Transverse colon (tissue), 4 donors: ENCODE measurements around the gene LPIN3. TPM values are rescaled to one million over a fixed set of nuclear protein-coding genes. Genes with fewer than 3 reads are reported as not detected.

Experiments
- DNase-seq: peaks from one replicate; pipeline ENCODE4 v3.0.0-alpha.2; 2019
- H3K27ac ChIP-seq, 4 donors: fragments of 200-600 bp; sonication (generic); 2 replicates each; pipeline ENCODE4 v1.5.1; 2016 to 2018; ENCODE audit warnings: inconsistent platforms in 4 of 4
- H3K27me3 ChIP-seq: fragments of 200-600 bp; sonication (generic); 2 replicates; pipeline ENCODE4 v1.5.1; 2017; ENCODE audit warnings: inconsistent platforms
- H3K36me3 ChIP-seq, 4 donors: fragments of 200-600 bp; sonication (generic); 2 replicates each; pipeline ENCODE4 v1.5.1; 2017 to 2019; ENCODE audit warnings: inconsistent platforms in 4 of 4
- H3K4me1 ChIP-seq, 4 donors: fragments of 200-600 bp; sonication (generic); 2 replicates each; pipeline ENCODE4 v1.5.1; 2017 to 2020; ENCODE audit warnings: inconsistent platforms in 4 of 4
- H3K4me3 ChIP-seq, 4 donors: fragments of 200-600 bp; sonication (generic); 1 replicate in 1 of 4; 2 replicates in 3 of 4; pipeline versions ENCODE4 v1.5.1 to v1.6.1; 2017 to 2019; ENCODE audit warnings: inconsistent platforms in 4 of 4
- H3K9me3 ChIP-seq, 2 donors: fragments of 200-600 bp; sonication (generic); 2 replicates each; pipeline ENCODE4 v1.5.1; 2017 to 2019; ENCODE audit warnings: inconsistent platforms in 2 of 2
- EP300 ChIP-seq: sonication (generic); formaldehyde crosslinking; IDR thresholded peaks from one replicate; pipeline ENCODE4 v1.6.1; 2017; ENCODE audit warnings: antibody characterized with exemption, low read depth
- POLR2A ChIP-seq: fragments of 450-650 bp; IDR thresholded peaks from one replicate; pipeline ENCODE4 v1.6.1; 2016; ENCODE audit warnings: antibody characterized with exemption, mild to moderate bottlenecking, moderate library complexity
- POLR2AphosphoS5 ChIP-seq, 3 donors: sonication (generic); formaldehyde crosslinking; IDR thresholded peaks; one replicate each; pipeline ENCODE4 v1.6.1; 2016; ENCODE audit warnings: antibody characterized with exemption in 3 of 3
- WGBS, 2 donors: methylation state at CpG; one replicate each; pipeline ENCODE4 v1.1.5; 2018; ENCODE audit warnings: low coverage in 1 of 2; 5-methylcytosine and 5-hydroxymethylcytosine counted together
- in situ Hi-C, 4 donors: fragments of 200-750 bp; cut with MboI; loops; one replicate each; pipeline versions ENCODE4 v1.15.0 to v1.15.1; 2017; ENCODE audit warnings: low sequenced_read_pairs in 3 of 4, low pct_ligation_motif_present in 1 of 4, low pct_unique_long_range_greater_than_20kb in 1 of 4
- intact Hi-C: fragments of 100-400 bp; cut with DNase I; formaldehyde crosslinking; loops from one replicate; pipeline ENCODE4 v1.15.1; 2023; ENCODE audit warnings: low total_unique reads
- total RNA-seq, 4 donors: library from RNA; depleted of rRNA; stranded (reverse); fragments of >200 nt; gene quantifications; one replicate each; pipeline ENCODE4 v1.1.0, GENCODE V29; 2016
- TF ChIP-seq, protein P1 (sequence below), 5 experiments: fragments of 200-600 bp in 3 of 5; fragments of 450-650 bp in 2 of 5; sonication (generic) in 3 of 5; IDR thresholded peaks; 1 replicate in 2 of 5; 2 replicates in 3 of 5; pipeline ENCODE4 v1.5.1; 2016 to 2017; ENCODE audit warnings: antibody characterized with exemption in 5 of 5, inconsistent platforms in 3 of 5, mild to moderate bottlenecking in 2 of 5, moderate library complexity in 1 of 5

The LPIN3 gene
- total RNA-seq, 4 donors from 2014 or later: 96.9 to 263 (median 134) TPM

GRCh38 chr20:41335591-41335990, 5.0 kb upstream of the LPIN3 start:
- Histone ChIP-seq H3K9me3 (no peaks in the 10 kb centered on the region), H3K4me3 (no peak overlapping the region), H3K27ac (no peak overlapping the region), H3K36me3 (no peaks in the 10 kb centered on the region), H3K4me1 (peaks cover 3 to 17% (median 6%) of the 10 kb centered on the region in 4 donors), H3K27me3 (no peaks in the 10 kb centered on the region)
- no peak for TF ChIP-seq POLR2AphosphoS5 (IDR thresholded peaks at IDR 0.05)
- TF ChIP-seq POLR2A: no peak
- TF ChIP-seq EP300: no peak
- TF ChIP-seq, protein P1, sequence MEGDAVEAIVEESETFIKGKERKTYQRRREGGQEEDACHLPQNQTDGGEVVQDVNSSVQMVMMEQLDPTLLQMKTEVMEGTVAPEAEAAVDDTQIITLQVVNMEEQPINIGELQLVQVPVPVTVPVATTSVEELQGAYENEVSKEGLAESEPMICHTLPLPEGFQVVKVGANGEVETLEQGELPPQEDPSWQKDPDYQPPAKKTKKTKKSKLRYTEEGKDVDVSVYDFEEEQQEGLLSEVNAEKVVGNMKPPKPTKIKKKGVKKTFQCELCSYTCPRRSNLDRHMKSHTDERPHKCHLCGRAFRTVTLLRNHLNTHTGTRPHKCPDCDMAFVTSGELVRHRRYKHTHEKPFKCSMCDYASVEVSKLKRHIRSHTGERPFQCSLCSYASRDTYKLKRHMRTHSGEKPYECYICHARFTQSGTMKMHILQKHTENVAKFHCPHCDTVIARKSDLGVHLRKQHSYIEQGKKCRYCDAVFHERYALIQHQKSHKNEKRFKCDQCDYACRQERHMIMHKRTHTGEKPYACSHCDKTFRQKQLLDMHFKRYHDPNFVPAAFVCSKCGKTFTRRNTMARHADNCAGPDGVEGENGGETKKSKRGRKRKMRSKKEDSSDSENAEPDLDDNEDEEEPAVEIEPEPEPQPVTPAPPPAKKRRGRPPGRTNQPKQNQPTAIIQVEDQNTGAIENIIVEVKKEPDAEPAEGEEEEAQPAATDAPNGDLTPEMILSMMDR (IDR thresholded peaks at IDR 0.05): no peak
- WGBS, 2 donors: 100% methylated on average over 1 of the region's 1 CpG; no CpG with 5 or more reads in 1 of the 2 donors
- in situ Hi-C loops: loop anchor here (5.0 to 25.0 kb wide), 5 partner anchors 158 to 373 kb away; no protein-coding TSS in a partner anchor
- intact Hi-C loops: no loop called here
- DNase-seq: no peak

DNA sequence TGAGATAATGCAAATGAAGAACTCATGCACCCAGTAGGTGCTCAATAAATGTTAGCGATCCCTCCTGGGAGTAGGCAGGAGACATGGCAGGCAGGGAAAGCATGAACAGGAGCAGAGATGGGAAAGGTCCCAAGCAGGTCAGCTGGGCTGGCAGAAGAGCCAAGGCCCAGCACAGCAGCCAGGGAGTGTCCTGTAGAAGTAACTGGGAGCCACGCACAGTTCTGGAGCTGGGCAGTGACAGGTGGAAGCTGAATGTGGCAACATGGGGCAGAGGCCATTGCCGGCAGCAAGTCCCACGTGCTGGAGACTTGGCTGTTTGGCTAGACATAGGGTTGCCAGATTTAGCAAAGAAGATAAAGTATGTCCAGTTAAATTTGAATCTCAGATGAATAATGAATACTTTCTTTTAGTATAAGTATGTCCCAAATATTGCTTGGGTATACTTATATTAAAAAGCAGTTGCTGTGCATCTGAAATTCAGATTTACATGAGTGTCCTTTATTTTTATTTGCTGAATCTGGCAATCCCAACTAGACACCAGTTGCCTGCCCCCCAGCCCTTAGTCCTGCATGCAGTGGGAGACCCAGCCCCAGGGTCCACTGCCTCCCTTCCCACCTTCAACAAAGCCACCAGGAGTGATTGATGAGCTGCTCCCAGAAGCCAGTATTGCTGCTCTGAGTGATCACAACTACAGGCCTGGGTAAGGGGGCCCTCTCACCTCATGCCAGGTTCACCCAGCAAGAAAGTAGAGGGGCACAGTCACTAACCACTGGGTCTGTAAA, 3.7 kb upstream of the LPIN3 start:
- Histone ChIP-seq H3K36me3 (no peaks in the 10 kb centered on the region), H3K27me3 (no peaks in the 10 kb centered on the region), H3K4me1 (peaks cover 3 to 28% (median 16%) of the 10 kb centered on the region in 4 donors), H3K9me3 (no peaks in the 10 kb centered on the region), H3K4me3 (no peak overlapping the region), H3K27ac (no peak overlapping the region)
- WGBS, 2 donors: 86 to 91% methylated on average over 1 to 4 of the region's 4 CpGs
- TF ChIP-seq POLR2AphosphoS5 (IDR thresholded peaks at IDR 0.05) (no peak), EP300 (no peak)
- TF ChIP-seq, protein P1 (IDR thresholded peaks at IDR 0.05): no peak
- intact Hi-C loops: no loop called here
- in situ Hi-C loops: loop anchor here (5.0 to 25.0 kb wide), 5 partner anchors 160 to 375 kb away; no protein-coding TSS in a partner anchor
- no peak for DNase-seq

DNA sequence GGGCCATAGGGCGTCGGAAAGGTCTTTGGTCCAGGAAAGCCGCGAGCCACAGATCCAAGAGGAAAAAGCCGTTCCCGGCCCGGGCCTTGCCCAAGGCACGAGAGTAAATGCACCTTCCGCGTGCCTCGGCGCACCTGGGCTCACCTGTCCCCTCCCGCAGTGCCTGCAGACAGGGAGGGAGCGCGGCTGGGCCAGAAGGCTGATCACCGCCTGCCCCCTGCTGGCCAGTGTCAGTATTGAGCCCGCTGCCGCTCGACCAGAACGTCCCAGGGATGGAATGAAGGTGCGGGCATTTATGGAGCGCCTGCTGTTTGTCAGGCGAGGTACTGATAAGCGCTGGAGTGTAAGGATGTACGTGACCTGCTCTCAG, 679 bp upstream of the LPIN3 start:
- no peak for TF ChIP-seq EP300
- TF ChIP-seq POLR2A: no peak
- TF ChIP-seq, protein P1 (IDR thresholded peaks at IDR 0.05): peak; percentile 97 to 100 (median 99)
- TF ChIP-seq POLR2AphosphoS5 (IDR thresholded peaks at IDR 0.05): peak in 2 of 3 donors; percentile 37 to 51
- in situ Hi-C loops: loop anchor here (5.0 to 25.0 kb wide), 6 partner anchors 163 to 378 kb away; no protein-coding TSS in a partner anchor
- Histone ChIP-seq H3K4me3 (peak overlapping the region in 3 of 4 donors; percentile 17 to 49 (median 38)), H3K36me3 (no peaks in the 10 kb centered on the region), H3K4me1 (peaks cover 6 to 36% (median 26%) of the 10 kb centered on the region in 4 donors), H3K27ac (peak overlapping the region; percentile 84 to 92 (median 88)), H3K27me3 (no peaks in the 10 kb centered on the region), H3K9me3 (no peaks in the 10 kb centered on the region)
- intact Hi-C loops: loop anchor here (1.0 to 2.0 kb wide), 2 partner anchors 109 to 167 kb away; no protein-coding TSS in a partner anchor
- WGBS, 2 donors: 0 to 6% methylated on average over 3 to 17 of the region's 25 CpGs
- DNase-seq: peak; percentile 95
